ENCODE data around the gene SMIM15.

GRCh38 chr5:61139094-61139873, 23.0 kb downstream of the SMIM15 start:
- TF ChIP-seq POLR2AphosphoS5 (IDR thresholded peaks at IDR 0.05; ENCODE audit: low read depth) (no peak), CTCF (IDR thresholded peaks at IDR 0.05; ENCODE audit: insufficient read depth, low read length) (no peak)
